Esophagus (tissue), 2 donors: ENCODE results near the gene SPIC. TPM values are rescaled to one million over a fixed set of nuclear protein-coding genes. Genes with fewer than 3 reads are reported as not detected.
"Not testable (repeated sequence)": the region's sequence is repeated elsewhere in the genome, so short reads cannot be mapped to it uniquely, and the experiment has no call there.

Source experiments
- H3K27ac ChIP-seq, 2 donors: one replicate each; pipeline ENCODE4 v1.5.1; 2013; ENCODE audit warnings: low read depth in 2 of 2, mild to moderate bottlenecking in 2 of 2, inconsistent platforms in 1 of 2, low read length in 1 of 2, moderate library complexity in 1 of 2
- H3K27me3 ChIP-seq, 2 donors: one replicate each; pipeline ENCODE4 v1.6.1; 2013; ENCODE audit warnings: low read length in 2 of 2, control low read depth in 1 of 2, mild to moderate bottlenecking in 1 of 2; ENCODE audit not compliant: insufficient read depth in 2 of 2, control insufficient read depth in 1 of 2
- H3K36me3 ChIP-seq, 2 donors: one replicate each; pipeline ENCODE4 v1.6.1; 2013; ENCODE audit warnings: low read length in 1 of 2; ENCODE audit not compliant: control insufficient read depth in 2 of 2, insufficient read depth in 2 of 2
- H3K4me1 ChIP-seq, 2 donors: one replicate each; pipeline ENCODE4 v1.6.1; 2013; ENCODE audit warnings: low read length in 1 of 2; ENCODE audit not compliant: control insufficient read depth in 2 of 2, insufficient read depth in 2 of 2
- H3K4me3 ChIP-seq, 2 donors: one replicate each; pipeline ENCODE4 v1.5.1; 2013; ENCODE audit warnings: low read length in 2 of 2, mild to moderate bottlenecking in 2 of 2, low read depth in 1 of 2, moderate library complexity in 1 of 2
- H3K9me3 ChIP-seq, 2 donors: one replicate each; pipeline ENCODE4 v1.6.1; 2013; ENCODE audit warnings: mild to moderate bottlenecking in 2 of 2, low read depth in 1 of 2, low read length in 1 of 2, moderate library complexity in 1 of 2; ENCODE audit not compliant: control insufficient read depth in 2 of 2, insufficient read depth in 1 of 2
- WGBS, 2 donors: extraction: QIAGEN DNeasy Blood & Tissue Kit; methylation state at CpG; one replicate each; pipeline ENCODE4 v1.1.7; 2013; 5-methylcytosine and 5-hydroxymethylcytosine counted together
- polyA plus RNA-seq, 2 donors: library from polyadenylated mRNA; stranded (reverse); fragments of 200-250 nt; gene quantifications; one replicate each; pipeline ENCODE4 v1.2.3, GENCODE V29; 2013
- donor health status: healthy with polysubstance abuse.
- donor health status: Bipolar disorder and iron deficiency.

Gene SPIC
- polyA plus RNA-seq, 2 donors = 0.09 to 0.10 TPM

- not testable (repeated sequence) for H3K4me1 ChIP-seq, H3K27ac ChIP-seq, H3K27me3 ChIP-seq, H3K4me3 ChIP-seq, H3K36me3 ChIP-seq, H3K9me3 ChIP-seq
- 93 to 96% methylated on average over 5 of the region's 5 CpGs for WGBS, 2 donors
These were observed 3.3 kb upstream of the SPIC start for GRCh38 chr12:101471878-101472277.

- H3K4me3 ChIP-seq = no peak overlapping the region
- H3K27me3 ChIP-seq = peaks cover 0 to 3% of the 10 kb centered on the region in 2 donors
- no peaks in the 10 kb centered on the region for H3K4me1 ChIP-seq
- no peak overlapping the region for H3K27ac ChIP-seq
- no peaks in the 10 kb centered on the region for H3K9me3 ChIP-seq
- no peaks in the 10 kb centered on the region for H3K36me3 ChIP-seq
- 70 to 71% methylated on average over 4 of the region's 4 CpGs for WGBS, 2 donors
These were observed 888 bp upstream of the SPIC start for GRCh38 chr12:101474248-101474647.

GRCh38 chr12:101475751-101476305, 692 bp downstream of the SPIC start:
- Histone ChIP-seq H3K27ac (no peak overlapping the region), H3K9me3 (no peaks in the 10 kb centered on the region), H3K4me3 (no peak overlapping the region), H3K4me1 (no peaks in the 10 kb centered on the region), H3K36me3 (no peaks in the 10 kb centered on the region), H3K27me3 (peaks cover 0 to 3% of the 10 kb centered on the region in 2 donors)
- WGBS, 2 donors = 54 to 63% methylated on average over 5 of the region's 5 CpGs

GRCh38 chr12:101480849-101481248, 5.7 kb downstream of the SPIC start:
- H3K27me3 ChIP-seq = no peaks in the 10 kb centered on the region
- 61 to 78% methylated on average over 1 of the region's 1 CpG for WGBS, 2 donors
- no peak overlapping the region for H3K4me3 ChIP-seq
- no peaks in the 10 kb centered on the region for H3K9me3 ChIP-seq
- H3K36me3 ChIP-seq = no peaks in the 10 kb centered on the region
- H3K27ac ChIP-seq = no peak overlapping the region
- H3K4me1 ChIP-seq = peaks cover 0 to 3% of the 10 kb centered on the region in 2 donors

- H3K9me3 ChIP-seq = no peaks in the 10 kb centered on the region
- no peaks in the 10 kb centered on the region for H3K36me3 ChIP-seq
- H3K27me3 ChIP-seq = no peaks in the 10 kb centered on the region
- H3K27ac ChIP-seq = no peak overlapping the region
- no peak overlapping the region for H3K4me3 ChIP-seq
- H3K4me1 ChIP-seq = peaks cover 0 to 5% of the 10 kb centered on the region in 2 donors
These were observed 9.9 kb downstream of the SPIC start for GRCh38 chr12:101485021-101485420.

- peaks cover 0 to 5% of the 10 kb centered on the region in 2 donors for H3K4me1 ChIP-seq
- no peak overlapping the region for H3K4me3 ChIP-seq
- 42 to 50% methylated on average over 2 of the region's 2 CpGs for WGBS, 2 donors
- H3K27me3 ChIP-seq = no peaks in the 10 kb centered on the region
- no peaks in the 10 kb centered on the region for H3K36me3 ChIP-seq
- no peaks in the 10 kb centered on the region for H3K9me3 ChIP-seq
- H3K27ac ChIP-seq = no peak overlapping the region
These were observed 13.3 kb downstream of the SPIC start for GRCh38 chr12:101488469-101488868.

- Histone ChIP-seq H3K9me3 (no peaks in the 10 kb centered on the region), H3K36me3 (no peaks in the 10 kb centered on the region), H3K4me1 (peaks cover 0 to 5% of the 10 kb centered on the region in 2 donors), H3K4me3 (no peak overlapping the region), H3K27ac (no peak overlapping the region), H3K27me3 (no peaks in the 10 kb centered on the region)
- WGBS, 2 donors = 9 to 10% methylated on average over 3 of the region's 3 CpGs
These were observed 15.3 kb downstream of the SPIC start for GRCh38 chr12:101490286-101490920.

- Histone ChIP-seq H3K4me1 (no peaks in the 10 kb centered on the region), H3K27ac (no peak overlapping the region), H3K27me3 (no peaks in the 10 kb centered on the region), H3K9me3 (no peaks in the 10 kb centered on the region), H3K36me3 (no peaks in the 10 kb centered on the region), H3K4me3 (no peak overlapping the region)
- WGBS, 2 donors = 91% methylated on average over 1 of the region's 1 CpG
These were observed 16.2 kb downstream of the SPIC start for GRCh38 chr12:101491329-101491728.

GRCh38 chr12:101493556-101493955, 18.4 kb downstream of the SPIC start:
- Histone ChIP-seq H3K4me1 (no peaks in the 10 kb centered on the region), H3K9me3 (no peaks in the 10 kb centered on the region), H3K27me3 (no peaks in the 10 kb centered on the region), H3K36me3 (no peaks in the 10 kb centered on the region), H3K4me3 (no peak overlapping the region), H3K27ac (no peak overlapping the region)
- WGBS, 2 donors = 70 to 74% methylated on average over 1 of the region's 1 CpG

GRCh38 chr12:101498252-101498651, 23.1 kb downstream of the SPIC start:
- WGBS, 2 donors = 51 to 61% methylated on average over 3 of the region's 3 CpGs
- no peaks in the 10 kb centered on the region for H3K9me3 ChIP-seq
- H3K27me3 ChIP-seq = no peaks in the 10 kb centered on the region
- H3K36me3 ChIP-seq = no peaks in the 10 kb centered on the region
- no peak overlapping the region for H3K27ac ChIP-seq
- H3K4me3 ChIP-seq = no peak overlapping the region
- H3K4me1 ChIP-seq = no peaks in the 10 kb centered on the region
